Neural progenitor cell (in vitro differentiated cells): ENCODE measurements around the gene C14orf132. TPM values are rescaled to one million over a fixed set of nuclear protein-coding genes. Genes with fewer than 3 reads are reported as not detected.
A peak's percentile ranks its signal among the peaks of the same experiment; 100 is the strongest.

Source experiments
- DNase-seq: peaks from one replicate; pipeline ENCODE4 v3.0.0-alpha.2; 2016; ENCODE audit warnings: low spot score
- H2AFZ ChIP-seq: fragments of 200-600 bp; sonication (generic); replicated peaks from 2 replicates; pipeline ENCODE4 v1.6.1; 2016; ENCODE audit warnings: antibody characterized with exemption
- H3F3A ChIP-seq: fragments of 200-600 bp; sonication (generic); 2 replicates; pipeline ENCODE4 v1.6.1; 2016; ENCODE audit warnings: antibody characterized with exemption, low read depth
- H3K27ac ChIP-seq: fragments of 200-600 bp; sonication (generic); 2 replicates; pipeline ENCODE4 v1.5.1; 2016; ENCODE audit warnings: mild to moderate bottlenecking
- H3K27me3 ChIP-seq: fragments of 200-600 bp; sonication (generic); 2 replicates; pipeline ENCODE4 v1.6.1; 2016; ENCODE audit warnings: mild to moderate bottlenecking, moderate library complexity
- H3K36me3 ChIP-seq: fragments of 200-600 bp; sonication (generic); 2 replicates; pipeline ENCODE4 v1.5.1; 2016
- H3K4me1 ChIP-seq: fragments of 200-600 bp; sonication (generic); 2 replicates; pipeline ENCODE4 v1.6.1; 2016; ENCODE audit warnings: mixed run types
- H3K4me2 ChIP-seq: fragments of 200-600 bp; sonication (generic); 2 replicates; pipeline ENCODE4 v1.6.1; 2016
- H3K4me3 ChIP-seq: fragments of 200-600 bp; sonication (generic); 2 replicates; pipeline ENCODE4 v1.5.1; 2016
- H3K79me2 ChIP-seq: fragments of 200-600 bp; sonication (generic); 2 replicates; pipeline ENCODE4 v1.6.1; 2016; ENCODE audit warnings: low read depth
- H3K9ac ChIP-seq: fragments of 200-600 bp; sonication (generic); 2 replicates; pipeline ENCODE4 v1.6.1; 2016
- H3K9me3 ChIP-seq: fragments of 200-600 bp; sonication (generic); 2 replicates; pipeline ENCODE4 v1.5.1; 2016; ENCODE audit warnings: low read depth
- H4K20me1 ChIP-seq: fragments of 200-600 bp; sonication (generic); 2 replicates; pipeline ENCODE4 v1.6.1; 2016; ENCODE audit warnings: low read depth
- H3K27ac Mint-ChIP-seq: 3 replicates; pipeline ENCODE4 v1.8.0; 2021; ENCODE audit warnings: mixed read lengths
- H3K27me3 Mint-ChIP-seq: 2 replicates; pipeline ENCODE4 v1.8.0; 2022; ENCODE audit warnings: low read depth, mild to moderate bottlenecking, inconsistent platforms, moderate library complexity, mixed read lengths; ENCODE audit not compliant: insufficient read depth
- H3K36me3 Mint-ChIP-seq: 3 replicates; pipeline ENCODE4 v1.8.0; 2021; ENCODE audit warnings: mixed read lengths
- H3K4me1 Mint-ChIP-seq: 3 replicates; pipeline ENCODE4 v1.8.0; 2021; ENCODE audit warnings: mixed read lengths
- H3K4me3 Mint-ChIP-seq: 3 replicates; pipeline ENCODE4 v1.8.0; 2021; ENCODE audit warnings: mild to moderate bottlenecking, moderate library complexity, mixed read lengths
- H3K9me3 Mint-ChIP-seq: 3 replicates; pipeline ENCODE4 v1.8.0; 2020; ENCODE audit warnings: mixed read lengths
- CTCF ChIP-seq: fragments of 200-600 bp; sonication (generic); IDR thresholded peaks from 2 replicates; pipeline ENCODE4 v1.5.1; 2017; ENCODE audit warnings: antibody characterized with exemption, mild to moderate bottlenecking
- EZH2 ChIP-seq: fragments of 200-600 bp; sonication (generic); IDR thresholded peaks from 2 replicates; pipeline ENCODE4 v1.6.1; 2017; ENCODE audit warnings: antibody characterized with exemption, mild to moderate bottlenecking, moderate library complexity
- EZH2phosphoT487 ChIP-seq: fragments of 200-600 bp; sonication (generic); IDR thresholded peaks from 2 replicates; pipeline ENCODE4 v1.6.1; 2017; ENCODE audit warnings: antibody characterized with exemption
- total RNA-seq: library from RNA; depleted of rRNA; stranded (reverse); fragments of >200 nt; gene quantifications from 2 replicates; pipeline ENCODE4 v1.2.3, GENCODE V29; 2015; ENCODE audit warnings: low replicate concordance

Gene C14orf132
- total RNA-seq, 1 donor from 2014 or later = 8.1 TPM

GRCh38 chr14:96059519-96060135, 20.5 kb downstream of the C14orf132 start:
- H3K27me3 Mint-ChIP-seq = peaks cover 9% of the 10 kb centered on the region
- Histone ChIP-seq H3K4me2 (no peak overlapping the region), H3K4me3 (no peak overlapping the region), H3K9me3 (no peaks in the 10 kb centered on the region), H3F3A (peaks cover 19% of the 10 kb centered on the region), H3K36me3 (no peaks in the 10 kb centered on the region), H2AFZ (no peak overlapping the region), H3K79me2 (no peaks in the 10 kb centered on the region), H4K20me1 (peaks cover 13% of the 10 kb centered on the region), H3K27ac (no peak overlapping the region), H3K9ac (no peak overlapping the region), H3K27me3 (no peaks in the 10 kb centered on the region), H3K4me1 (peaks cover 23% of the 10 kb centered on the region)
- no peaks in the 10 kb centered on the region for H3K9me3 Mint-ChIP-seq
- H3K36me3 Mint-ChIP-seq = peaks cover 20% of the 10 kb centered on the region
- DNase-seq = no peak
- no peak overlapping the region for H3K27ac Mint-ChIP-seq
- TF ChIP-seq CTCF = no peak
- no peak for TF ChIP-seq EZH2
- TF ChIP-seq EZH2phosphoT487 = no peak
- peaks cover 69% of the 10 kb centered on the region for H3K4me1 Mint-ChIP-seq
- no peak overlapping the region for H3K4me3 Mint-ChIP-seq

GRCh38 chr14:96060186-96060933, 21.2 kb downstream of the C14orf132 start:
- peaks cover 23% of the 10 kb centered on the region for H3K4me1 ChIP-seq
- no peak overlapping the region for H2AFZ ChIP-seq
- H3K4me3 ChIP-seq = no peak overlapping the region
- Mint-ChIP-seq H3K4me3 (peak overlapping the region; percentile 31), H3K27ac (peak overlapping the region; percentile 42), H3K4me1 (peaks cover 69% of the 10 kb centered on the region), H3K9me3 (no peaks in the 10 kb centered on the region), H3K36me3 (peaks cover 20% of the 10 kb centered on the region), H3K27me3 (peaks cover 9% of the 10 kb centered on the region)
- no peak overlapping the region for H3K9ac ChIP-seq
- TF ChIP-seq EZH2 (no peak), CTCF (no peak), EZH2phosphoT487 (no peak)
- no peak overlapping the region for H3K27ac ChIP-seq
- no peaks in the 10 kb centered on the region for H3K9me3 ChIP-seq
- no peaks in the 10 kb centered on the region for H3K79me2 ChIP-seq
- no peak overlapping the region for H3K4me2 ChIP-seq
- H3K36me3 ChIP-seq = no peaks in the 10 kb centered on the region
- DNase-seq = no peak
- H3F3A ChIP-seq = peaks cover 22% of the 10 kb centered on the region
- H3K27me3 ChIP-seq = no peaks in the 10 kb centered on the region
- H4K20me1 ChIP-seq = peaks cover 13% of the 10 kb centered on the region

GRCh38 chr14:96062010-96062409, 22.8 kb downstream of the C14orf132 start:
- H3K36me3 Mint-ChIP-seq = peaks cover 15% of the 10 kb centered on the region
- no peaks in the 10 kb centered on the region for H3K9me3 Mint-ChIP-seq
- Histone ChIP-seq H3K27me3 (no peaks in the 10 kb centered on the region), H3K4me1 (peaks cover 12% of the 10 kb centered on the region), H3K4me2 (no peak overlapping the region), H3K4me3 (no peak overlapping the region), H3K79me2 (no peaks in the 10 kb centered on the region), H2AFZ (no peak overlapping the region), H4K20me1 (peaks cover 9% of the 10 kb centered on the region), H3K9ac (no peak overlapping the region), H3K9me3 (no peaks in the 10 kb centered on the region), H3F3A (peaks cover 8% of the 10 kb centered on the region), H3K27ac (no peak overlapping the region), H3K36me3 (no peaks in the 10 kb centered on the region)
- H3K27me3 Mint-ChIP-seq = peaks cover 7% of the 10 kb centered on the region
- H3K4me3 Mint-ChIP-seq = no peak overlapping the region
- no peak overlapping the region for H3K27ac Mint-ChIP-seq
- peaks cover 70% of the 10 kb centered on the region for H3K4me1 Mint-ChIP-seq
- TF ChIP-seq CTCF (no peak), EZH2 (no peak), EZH2phosphoT487 (no peak)
- no peak for DNase-seq
